ENCODE results near the gene DNAAF3.

Gene DNAAF3

DNA sequence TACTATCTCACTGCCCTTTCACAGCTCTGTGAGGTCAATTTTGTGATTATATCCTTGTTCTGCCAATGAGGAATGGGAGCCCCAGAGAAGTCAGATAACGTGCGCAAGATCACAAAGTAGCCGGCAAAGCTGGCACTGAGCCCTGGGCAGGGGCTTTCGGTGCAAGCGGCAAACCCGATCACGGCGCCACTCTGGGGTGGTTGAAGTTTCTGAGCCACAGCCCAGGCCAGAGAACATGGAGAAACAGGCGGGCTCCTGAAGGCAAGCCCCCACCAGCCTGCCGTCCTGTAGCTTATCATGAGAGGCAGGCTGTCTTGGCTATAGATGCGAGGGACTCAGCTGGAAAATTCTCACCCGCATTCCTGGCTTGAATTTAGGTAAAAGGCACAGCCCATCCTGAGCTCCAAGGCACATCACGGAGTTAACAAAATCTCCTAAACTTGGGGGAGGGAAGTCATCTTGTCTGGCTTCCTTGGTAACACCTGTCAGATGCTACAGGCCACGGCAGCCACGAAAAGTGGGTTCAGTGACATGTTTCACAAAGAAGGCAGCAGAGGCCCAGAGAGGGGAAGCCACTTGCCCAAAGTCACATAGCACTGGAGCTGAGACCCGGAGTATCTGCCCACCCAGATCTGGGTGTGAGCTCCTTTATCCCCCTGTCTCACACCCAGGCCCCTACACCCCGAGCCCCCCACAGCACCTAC, 29.9 kb downstream of the DNAAF3 start:
- DNase-seq (ENCODE audit: low spot score): no peak

DNA sequence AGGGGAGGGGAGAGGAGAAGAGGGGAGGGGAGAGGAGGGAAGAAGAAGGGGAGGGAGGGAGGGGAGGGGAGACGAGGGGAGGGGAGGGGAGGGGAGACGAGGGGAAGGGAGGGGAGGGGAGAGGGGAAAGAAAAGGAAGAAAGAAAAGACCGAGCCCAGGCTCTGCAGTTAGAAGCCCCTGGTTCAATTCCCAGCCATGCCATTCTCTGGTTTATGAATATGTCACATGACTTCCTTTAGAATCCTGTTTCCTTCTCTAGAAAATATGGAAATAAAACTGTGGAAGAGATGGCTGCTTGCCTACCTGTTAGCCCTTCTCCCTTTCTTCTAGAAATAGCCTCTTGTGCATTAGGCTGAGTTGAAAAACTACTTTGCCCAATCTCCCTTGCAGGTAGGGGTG, 31.7 kb downstream of the DNAAF3 start:
- H3K27me3 ChIP-seq (ENCODE audit: insufficient read depth, poor library complexity, severe bottlenecking): no peaks in the 10 kb centered on the region
- H3K4me3 ChIP-seq (ENCODE audit: severe bottlenecking): no peak overlapping the region
- H3K4me1 ChIP-seq (ENCODE audit: insufficient read depth, poor library complexity, severe bottlenecking): no peaks in the 10 kb centered on the region
- DNase-seq (ENCODE audit: low spot score) (no peak), ATAC-seq (ENCODE audit: low read depth) (no peak)
- TF ChIP-seq, protein P1, sequence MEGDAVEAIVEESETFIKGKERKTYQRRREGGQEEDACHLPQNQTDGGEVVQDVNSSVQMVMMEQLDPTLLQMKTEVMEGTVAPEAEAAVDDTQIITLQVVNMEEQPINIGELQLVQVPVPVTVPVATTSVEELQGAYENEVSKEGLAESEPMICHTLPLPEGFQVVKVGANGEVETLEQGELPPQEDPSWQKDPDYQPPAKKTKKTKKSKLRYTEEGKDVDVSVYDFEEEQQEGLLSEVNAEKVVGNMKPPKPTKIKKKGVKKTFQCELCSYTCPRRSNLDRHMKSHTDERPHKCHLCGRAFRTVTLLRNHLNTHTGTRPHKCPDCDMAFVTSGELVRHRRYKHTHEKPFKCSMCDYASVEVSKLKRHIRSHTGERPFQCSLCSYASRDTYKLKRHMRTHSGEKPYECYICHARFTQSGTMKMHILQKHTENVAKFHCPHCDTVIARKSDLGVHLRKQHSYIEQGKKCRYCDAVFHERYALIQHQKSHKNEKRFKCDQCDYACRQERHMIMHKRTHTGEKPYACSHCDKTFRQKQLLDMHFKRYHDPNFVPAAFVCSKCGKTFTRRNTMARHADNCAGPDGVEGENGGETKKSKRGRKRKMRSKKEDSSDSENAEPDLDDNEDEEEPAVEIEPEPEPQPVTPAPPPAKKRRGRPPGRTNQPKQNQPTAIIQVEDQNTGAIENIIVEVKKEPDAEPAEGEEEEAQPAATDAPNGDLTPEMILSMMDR (IDR thresholded peaks at IDR 0.05; ENCODE audit: poor library complexity, severe bottlenecking): no peak
- H3K27ac ChIP-seq (ENCODE audit: poor library complexity, severe bottlenecking): no peak overlapping the region
- H3K36me3 ChIP-seq (ENCODE audit: low read depth): peaks cover 18% of the 10 kb centered on the region
- H3K9me3 ChIP-seq (ENCODE audit: severe bottlenecking): no peaks in the 10 kb centered on the region

More for the DNA sequence above, 29.9 kb downstream of the DNAAF3 start:
- TF ChIP-seq, protein P1 (IDR thresholded peaks at IDR 0.05; ENCODE audit: poor library complexity, severe bottlenecking): no peak
- H3K27me3 ChIP-seq (ENCODE audit: insufficient read depth, poor library complexity, severe bottlenecking): no peaks in the 10 kb centered on the region
- no peak overlapping the region for H3K4me3 ChIP-seq (ENCODE audit: severe bottlenecking)
- no peaks in the 10 kb centered on the region for H3K4me1 ChIP-seq (ENCODE audit: insufficient read depth, poor library complexity, severe bottlenecking)
- no peaks in the 10 kb centered on the region for H3K9me3 ChIP-seq (ENCODE audit: severe bottlenecking)
- H3K27ac ChIP-seq (ENCODE audit: poor library complexity, severe bottlenecking): no peak overlapping the region
- ATAC-seq (ENCODE audit: low read depth): no peak
- H3K36me3 ChIP-seq (ENCODE audit: low read depth): peaks cover 31% of the 10 kb centered on the region

DNA sequence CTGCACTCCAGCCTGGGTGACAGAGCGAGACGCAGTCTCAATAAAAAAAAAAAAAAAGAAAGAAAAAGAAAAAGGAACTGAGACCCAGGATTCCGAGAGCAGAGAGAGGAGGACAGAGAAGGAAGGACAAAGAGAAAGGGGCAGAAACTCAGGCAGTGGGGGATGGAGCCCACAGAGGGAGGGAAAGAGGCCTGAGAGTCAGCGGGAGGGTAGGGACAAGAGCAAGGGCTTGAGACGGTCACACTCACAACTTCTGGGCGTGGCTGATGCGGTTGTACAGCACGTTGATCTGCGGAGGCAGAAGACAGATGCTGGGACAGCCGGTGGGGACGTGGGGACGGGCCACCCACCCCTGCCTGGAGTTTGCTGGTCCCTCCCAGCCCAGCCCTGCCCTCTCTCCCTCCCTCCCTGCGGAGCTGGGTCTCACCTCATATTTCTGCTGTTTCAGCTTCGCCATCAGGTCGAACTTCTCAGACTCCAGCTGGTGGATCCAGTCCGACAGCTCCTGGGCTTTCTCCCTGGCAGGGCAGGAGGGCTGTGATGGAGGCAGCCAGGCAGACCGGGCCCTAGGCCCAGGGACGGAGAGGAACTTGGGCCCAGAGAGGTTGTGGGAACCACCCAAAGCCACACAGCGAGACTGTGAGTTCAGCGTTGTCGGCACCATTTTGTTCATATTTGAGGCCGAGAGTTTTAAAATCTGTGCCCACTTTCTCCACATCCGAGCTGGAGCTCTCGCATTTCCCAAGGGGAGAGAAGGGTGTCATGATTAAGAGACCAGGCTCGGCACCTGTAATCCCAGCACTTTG, 32.6 kb downstream of the DNAAF3 start:
- no peaks in the 10 kb centered on the region for H3K4me1 ChIP-seq (ENCODE audit: insufficient read depth, poor library complexity, severe bottlenecking)
- no peak overlapping the region for H3K27ac ChIP-seq (ENCODE audit: poor library complexity, severe bottlenecking)
- H3K9me3 ChIP-seq (ENCODE audit: severe bottlenecking): no peaks in the 10 kb centered on the region
- TF ChIP-seq, protein P1 (IDR thresholded peaks at IDR 0.05; ENCODE audit: poor library complexity, severe bottlenecking): no peak
- no peak for ATAC-seq (ENCODE audit: low read depth)
- DNase-seq (ENCODE audit: low spot score): no peak
- peaks cover 18% of the 10 kb centered on the region for H3K36me3 ChIP-seq (ENCODE audit: low read depth)
- H3K27me3 ChIP-seq (ENCODE audit: insufficient read depth, poor library complexity, severe bottlenecking): no peaks in the 10 kb centered on the region
- no peak overlapping the region for H3K4me3 ChIP-seq (ENCODE audit: severe bottlenecking)

DNA sequence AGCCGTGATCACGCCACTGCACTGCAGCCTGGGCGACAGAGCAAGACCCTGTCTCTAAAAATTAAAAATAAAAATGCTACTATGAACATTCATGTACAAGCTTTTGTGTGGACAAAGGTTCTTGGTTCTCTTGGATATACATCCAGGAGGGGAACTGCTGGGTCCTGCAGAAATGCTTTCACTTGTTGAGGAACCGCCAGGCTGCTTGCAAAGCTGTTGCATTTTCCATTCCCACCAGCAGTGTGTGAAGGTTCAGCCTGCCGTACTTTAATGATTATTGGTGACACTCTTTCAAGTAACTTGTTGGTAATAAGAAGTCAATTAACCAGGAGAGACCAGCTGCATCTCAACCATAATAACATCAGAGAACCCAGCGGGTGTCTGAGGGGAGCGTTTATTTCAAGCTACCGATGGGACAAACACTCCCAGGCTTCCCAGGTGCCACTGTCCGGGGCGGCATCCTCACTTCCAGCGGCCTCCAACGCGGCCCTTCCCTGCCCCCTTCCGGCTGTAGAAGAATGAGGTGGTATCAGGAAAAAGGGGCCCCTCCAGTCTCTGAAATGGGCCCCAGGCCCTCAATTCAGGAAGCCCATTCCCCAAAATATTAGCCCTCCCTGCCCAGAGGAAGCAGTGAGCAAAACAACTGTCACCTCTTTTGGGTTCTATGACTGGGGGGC, 33.8 kb downstream of the DNAAF3 start:
- TF ChIP-seq, protein P1 (IDR thresholded peaks at IDR 0.05; ENCODE audit: poor library complexity, severe bottlenecking): no peak
- no peaks in the 10 kb centered on the region for H3K27me3 ChIP-seq (ENCODE audit: insufficient read depth, poor library complexity, severe bottlenecking)
- no peaks in the 10 kb centered on the region for H3K4me1 ChIP-seq (ENCODE audit: insufficient read depth, poor library complexity, severe bottlenecking)
- peaks cover 14% of the 10 kb centered on the region for H3K36me3 ChIP-seq (ENCODE audit: low read depth)
- no peak overlapping the region for H3K4me3 ChIP-seq (ENCODE audit: severe bottlenecking)
- no peaks in the 10 kb centered on the region for H3K9me3 ChIP-seq (ENCODE audit: severe bottlenecking)
- no peak; the same call in 2 of the 3 replicates for ATAC-seq (ENCODE audit: low read depth)
- no peak overlapping the region for H3K27ac ChIP-seq (ENCODE audit: poor library complexity, severe bottlenecking)
- DNase-seq (ENCODE audit: low spot score): no peak
